H1 (cell line): ENCODE data around the gene ARAP3. TPM values are rescaled to one million over a fixed set of nuclear protein-coding genes. Genes with fewer than 3 reads are reported as not detected.

Source experiments
- EP300 ChIP-seq, 2 experiments: IDR thresholded peaks; 1 replicate in 1 of 2; 2 replicates in 1 of 2; pipeline ENCODE4 v1.6.1; 2011 to 2012; ENCODE audit warnings: low read depth in 2 of 2, low read length in 2 of 2, mild to moderate bottlenecking in 2 of 2, borderline replicate concordance in 1 of 2, inconsistent platforms in 1 of 2, moderate library complexity in 1 of 2
- GTF2F1 ChIP-seq: IDR thresholded peaks from 2 replicates; pipeline ENCODE4 v1.6.1; 2012; ENCODE audit warnings: low read depth, low read length, improper control_type of control experiment, borderline replicate concordance
- TCF12 ChIP-seq: IDR thresholded peaks from 2 replicates; pipeline ENCODE4 v1.6.1; 2011; ENCODE audit warnings: low read depth, mild to moderate bottlenecking, low read length
- polyA plus RNA-seq, 7 experiments: library from polyadenylated mRNA; depleted of rRNA in 3 of 7; stranded (reverse) in 5 of 7; unstranded in 2 of 7; fragments of >200 nt in 5 of 7; fragments of 200-250 nt in 2 of 7; gene quantifications; 1 replicate in 5 of 7; 2 replicates in 1 of 7; 4 replicates in 1 of 7; pipeline versions ENCODE4 v1.2.1 to v1.2.3, GENCODE V29; 2011 to 2013; ENCODE audit warnings: missing spikeins in 2 of 7, mixed read lengths in 2 of 7
- total RNA-seq: library from RNA; stranded (reverse); fragmentation: NEBNext Ultra II Directional; extraction: Animal tissue kit (Norgen Biotek cat#: 25700); gene quantifications from 2 replicates; pipeline ENCODE4 v1.2.1, GENCODE V29; 2021
- TF ChIP-seq, protein P1 (sequence below): fragments of 300-600 bp; sonication (generic); IDR thresholded peaks from 2 replicates; pipeline ENCODE4 v1.7.1; 2012; ENCODE audit warnings: low read length, moderate library complexity, mild to moderate bottlenecking, inconsistent platforms; ENCODE audit not compliant: insufficient replicate concordance

ARAP3 gene
- total and polyA plus RNA-seq, 2 of the 8 experiments (the other 6 are each of a cell fraction or from before 2014, with no cell fraction given) = 14.4 to 48.6 TPM

- TF ChIP-seq, protein P1, sequence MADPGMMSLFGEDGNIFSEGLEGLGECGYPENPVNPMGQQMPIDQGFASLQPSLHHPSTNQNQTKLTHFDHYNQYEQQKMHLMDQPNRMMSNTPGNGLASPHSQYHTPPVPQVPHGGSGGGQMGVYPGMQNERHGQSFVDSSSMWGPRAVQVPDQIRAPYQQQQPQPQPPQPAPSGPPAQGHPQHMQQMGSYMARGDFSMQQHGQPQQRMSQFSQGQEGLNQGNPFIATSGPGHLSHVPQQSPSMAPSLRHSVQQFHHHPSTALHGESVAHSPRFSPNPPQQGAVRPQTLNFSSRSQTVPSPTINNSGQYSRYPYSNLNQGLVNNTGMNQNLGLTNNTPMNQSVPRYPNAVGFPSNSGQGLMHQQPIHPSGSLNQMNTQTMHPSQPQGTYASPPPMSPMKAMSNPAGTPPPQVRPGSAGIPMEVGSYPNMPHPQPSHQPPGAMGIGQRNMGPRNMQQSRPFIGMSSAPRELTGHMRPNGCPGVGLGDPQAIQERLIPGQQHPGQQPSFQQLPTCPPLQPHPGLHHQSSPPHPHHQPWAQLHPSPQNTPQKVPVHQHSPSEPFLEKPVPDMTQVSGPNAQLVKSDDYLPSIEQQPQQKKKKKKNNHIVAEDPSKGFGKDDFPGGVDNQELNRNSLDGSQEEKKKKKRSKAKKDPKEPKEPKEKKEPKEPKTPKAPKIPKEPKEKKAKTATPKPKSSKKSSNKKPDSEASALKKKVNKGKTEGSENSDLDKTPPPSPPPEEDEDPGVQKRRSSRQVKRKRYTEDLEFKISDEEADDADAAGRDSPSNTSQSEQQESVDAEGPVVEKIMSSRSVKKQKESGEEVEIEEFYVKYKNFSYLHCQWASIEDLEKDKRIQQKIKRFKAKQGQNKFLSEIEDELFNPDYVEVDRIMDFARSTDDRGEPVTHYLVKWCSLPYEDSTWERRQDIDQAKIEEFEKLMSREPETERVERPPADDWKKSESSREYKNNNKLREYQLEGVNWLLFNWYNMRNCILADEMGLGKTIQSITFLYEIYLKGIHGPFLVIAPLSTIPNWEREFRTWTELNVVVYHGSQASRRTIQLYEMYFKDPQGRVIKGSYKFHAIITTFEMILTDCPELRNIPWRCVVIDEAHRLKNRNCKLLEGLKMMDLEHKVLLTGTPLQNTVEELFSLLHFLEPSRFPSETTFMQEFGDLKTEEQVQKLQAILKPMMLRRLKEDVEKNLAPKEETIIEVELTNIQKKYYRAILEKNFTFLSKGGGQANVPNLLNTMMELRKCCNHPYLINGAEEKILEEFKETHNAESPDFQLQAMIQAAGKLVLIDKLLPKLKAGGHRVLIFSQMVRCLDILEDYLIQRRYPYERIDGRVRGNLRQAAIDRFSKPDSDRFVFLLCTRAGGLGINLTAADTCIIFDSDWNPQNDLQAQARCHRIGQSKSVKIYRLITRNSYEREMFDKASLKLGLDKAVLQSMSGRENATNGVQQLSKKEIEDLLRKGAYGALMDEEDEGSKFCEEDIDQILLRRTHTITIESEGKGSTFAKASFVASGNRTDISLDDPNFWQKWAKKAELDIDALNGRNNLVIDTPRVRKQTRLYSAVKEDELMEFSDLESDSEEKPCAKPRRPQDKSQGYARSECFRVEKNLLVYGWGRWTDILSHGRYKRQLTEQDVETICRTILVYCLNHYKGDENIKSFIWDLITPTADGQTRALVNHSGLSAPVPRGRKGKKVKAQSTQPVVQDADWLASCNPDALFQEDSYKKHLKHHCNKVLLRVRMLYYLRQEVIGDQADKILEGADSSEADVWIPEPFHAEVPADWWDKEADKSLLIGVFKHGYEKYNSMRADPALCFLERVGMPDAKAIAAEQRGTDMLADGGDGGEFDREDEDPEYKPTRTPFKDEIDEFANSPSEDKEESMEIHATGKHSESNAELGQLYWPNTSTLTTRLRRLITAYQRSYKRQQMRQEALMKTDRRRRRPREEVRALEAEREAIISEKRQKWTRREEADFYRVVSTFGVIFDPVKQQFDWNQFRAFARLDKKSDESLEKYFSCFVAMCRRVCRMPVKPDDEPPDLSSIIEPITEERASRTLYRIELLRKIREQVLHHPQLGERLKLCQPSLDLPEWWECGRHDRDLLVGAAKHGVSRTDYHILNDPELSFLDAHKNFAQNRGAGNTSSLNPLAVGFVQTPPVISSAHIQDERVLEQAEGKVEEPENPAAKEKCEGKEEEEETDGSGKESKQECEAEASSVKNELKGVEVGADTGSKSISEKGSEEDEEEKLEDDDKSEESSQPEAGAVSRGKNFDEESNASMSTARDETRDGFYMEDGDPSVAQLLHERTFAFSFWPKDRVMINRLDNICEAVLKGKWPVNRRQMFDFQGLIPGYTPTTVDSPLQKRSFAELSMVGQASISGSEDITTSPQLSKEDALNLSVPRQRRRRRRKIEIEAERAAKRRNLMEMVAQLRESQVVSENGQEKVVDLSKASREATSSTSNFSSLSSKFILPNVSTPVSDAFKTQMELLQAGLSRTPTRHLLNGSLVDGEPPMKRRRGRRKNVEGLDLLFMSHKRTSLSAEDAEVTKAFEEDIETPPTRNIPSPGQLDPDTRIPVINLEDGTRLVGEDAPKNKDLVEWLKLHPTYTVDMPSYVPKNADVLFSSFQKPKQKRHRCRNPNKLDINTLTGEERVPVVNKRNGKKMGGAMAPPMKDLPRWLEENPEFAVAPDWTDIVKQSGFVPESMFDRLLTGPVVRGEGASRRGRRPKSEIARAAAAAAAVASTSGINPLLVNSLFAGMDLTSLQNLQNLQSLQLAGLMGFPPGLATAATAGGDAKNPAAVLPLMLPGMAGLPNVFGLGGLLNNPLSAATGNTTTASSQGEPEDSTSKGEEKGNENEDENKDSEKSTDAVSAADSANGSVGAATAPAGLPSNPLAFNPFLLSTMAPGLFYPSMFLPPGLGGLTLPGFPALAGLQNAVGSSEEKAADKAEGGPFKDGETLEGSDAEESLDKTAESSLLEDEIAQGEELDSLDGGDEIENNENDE = no peak
- TF ChIP-seq TCF12 = no peak
- TF ChIP-seq EP300 (IDR thresholded peaks at IDR 0.05; ENCODE audit: borderline replicate concordance in 1 of 2, low read depth in 2 of 2, low read length in 2 of 2) = no peak
- no peak for TF ChIP-seq GTF2F1
Observed at GRCh38 chr5:141617682-141618029, 64.4 kb downstream of the ARAP3 start (continued).
